Transverse colon (tissue), 4 donors: Measurements from ENCODE around the gene INPP4B. TPM values are rescaled to one million over a fixed set of nuclear protein-coding genes. Genes with fewer than 3 reads are reported as not detected.

ENCODE experiments used
- DNase-seq: peaks from one replicate; pipeline ENCODE4 v3.0.0-alpha.2; 2019
- H3K27ac ChIP-seq, 4 donors: fragments of 200-600 bp; sonication (generic); 2 replicates each; pipeline ENCODE4 v1.5.1; 2016 to 2018; ENCODE audit warnings: inconsistent platforms in 4 of 4
- H3K27me3 ChIP-seq: fragments of 200-600 bp; sonication (generic); 2 replicates; pipeline ENCODE4 v1.5.1; 2017; ENCODE audit warnings: inconsistent platforms
- H3K36me3 ChIP-seq, 4 donors: fragments of 200-600 bp; sonication (generic); 2 replicates each; pipeline ENCODE4 v1.5.1; 2017 to 2019; ENCODE audit warnings: inconsistent platforms in 4 of 4
- H3K4me1 ChIP-seq, 4 donors: fragments of 200-600 bp; sonication (generic); 2 replicates each; pipeline ENCODE4 v1.5.1; 2017 to 2020; ENCODE audit warnings: inconsistent platforms in 4 of 4
- H3K4me3 ChIP-seq, 4 donors: fragments of 200-600 bp; sonication (generic); 1 replicate in 1 of 4; 2 replicates in 3 of 4; pipeline versions ENCODE4 v1.5.1 to v1.6.1; 2017 to 2019; ENCODE audit warnings: inconsistent platforms in 4 of 4
- H3K9me3 ChIP-seq, 2 donors: fragments of 200-600 bp; sonication (generic); 2 replicates each; pipeline ENCODE4 v1.5.1; 2017 to 2019; ENCODE audit warnings: inconsistent platforms in 2 of 2
- EP300 ChIP-seq: sonication (generic); formaldehyde crosslinking; IDR thresholded peaks from one replicate; pipeline ENCODE4 v1.6.1; 2017; ENCODE audit warnings: antibody characterized with exemption, low read depth
- POLR2A ChIP-seq: fragments of 450-650 bp; IDR thresholded peaks from one replicate; pipeline ENCODE4 v1.6.1; 2016; ENCODE audit warnings: antibody characterized with exemption, mild to moderate bottlenecking, moderate library complexity
- POLR2AphosphoS5 ChIP-seq, 3 donors: sonication (generic); formaldehyde crosslinking; IDR thresholded peaks; one replicate each; pipeline ENCODE4 v1.6.1; 2016; ENCODE audit warnings: antibody characterized with exemption in 3 of 3
- WGBS, 2 donors: methylation state at CpG; one replicate each; pipeline ENCODE4 v1.1.5; 2018; ENCODE audit warnings: low coverage in 1 of 2; 5-methylcytosine and 5-hydroxymethylcytosine counted together
- in situ Hi-C, 4 donors: fragments of 200-750 bp; cut with MboI; loops; one replicate each; pipeline versions ENCODE4 v1.15.0 to v1.15.1; 2017; ENCODE audit warnings: low sequenced_read_pairs in 3 of 4, low pct_ligation_motif_present in 1 of 4, low pct_unique_long_range_greater_than_20kb in 1 of 4
- intact Hi-C: fragments of 100-400 bp; cut with DNase I; formaldehyde crosslinking; loops from one replicate; pipeline ENCODE4 v1.15.1; 2023; ENCODE audit warnings: low total_unique reads
- total RNA-seq, 4 donors: library from RNA; depleted of rRNA; stranded (reverse); fragments of >200 nt; gene quantifications; one replicate each; pipeline ENCODE4 v1.1.0, GENCODE V29; 2016
- TF ChIP-seq, protein P1 (sequence below), 5 experiments: fragments of 200-600 bp in 3 of 5; fragments of 450-650 bp in 2 of 5; sonication (generic) in 3 of 5; IDR thresholded peaks; 1 replicate in 2 of 5; 2 replicates in 3 of 5; pipeline ENCODE4 v1.5.1; 2016 to 2017; ENCODE audit warnings: antibody characterized with exemption in 5 of 5, inconsistent platforms in 3 of 5, mild to moderate bottlenecking in 2 of 5, moderate library complexity in 1 of 5

Gene INPP4B
- total RNA-seq, 4 donors from 2014 or later = 18.3 to 33.8 (median 31.4) TPM

DNA sequence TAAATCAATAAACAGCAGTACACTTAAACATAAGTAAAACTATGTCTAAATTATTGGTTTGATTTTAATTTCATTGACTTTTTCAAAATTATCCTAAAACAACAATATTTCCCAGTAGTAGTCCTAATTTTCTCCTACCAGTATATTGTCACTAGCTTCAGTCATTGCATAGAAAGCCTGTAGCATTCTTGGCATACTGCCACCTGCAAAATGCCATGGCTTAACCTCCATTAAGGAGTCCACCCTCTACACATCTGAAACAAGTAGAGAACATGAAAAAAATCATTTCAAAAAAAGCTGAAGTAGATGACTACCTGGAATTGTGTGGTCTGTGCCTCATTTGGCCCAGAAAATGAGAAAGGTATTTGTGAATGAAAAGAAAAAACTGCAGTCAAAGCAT lies 348.5 kb downstream of the INPP4B start:
- no peaks in the 10 kb centered on the region for H3K27me3 ChIP-seq
- no peak overlapping the region for H3K27ac ChIP-seq
- in situ Hi-C loops (no loop called here), intact Hi-C loops (no loop called here)
- DNase-seq = no peak
- H3K9me3 ChIP-seq = no peaks in the 10 kb centered on the region
- no peaks in the 10 kb centered on the region for H3K4me1 ChIP-seq
- H3K36me3 ChIP-seq = no peaks in the 10 kb centered on the region
- TF ChIP-seq, protein P1, sequence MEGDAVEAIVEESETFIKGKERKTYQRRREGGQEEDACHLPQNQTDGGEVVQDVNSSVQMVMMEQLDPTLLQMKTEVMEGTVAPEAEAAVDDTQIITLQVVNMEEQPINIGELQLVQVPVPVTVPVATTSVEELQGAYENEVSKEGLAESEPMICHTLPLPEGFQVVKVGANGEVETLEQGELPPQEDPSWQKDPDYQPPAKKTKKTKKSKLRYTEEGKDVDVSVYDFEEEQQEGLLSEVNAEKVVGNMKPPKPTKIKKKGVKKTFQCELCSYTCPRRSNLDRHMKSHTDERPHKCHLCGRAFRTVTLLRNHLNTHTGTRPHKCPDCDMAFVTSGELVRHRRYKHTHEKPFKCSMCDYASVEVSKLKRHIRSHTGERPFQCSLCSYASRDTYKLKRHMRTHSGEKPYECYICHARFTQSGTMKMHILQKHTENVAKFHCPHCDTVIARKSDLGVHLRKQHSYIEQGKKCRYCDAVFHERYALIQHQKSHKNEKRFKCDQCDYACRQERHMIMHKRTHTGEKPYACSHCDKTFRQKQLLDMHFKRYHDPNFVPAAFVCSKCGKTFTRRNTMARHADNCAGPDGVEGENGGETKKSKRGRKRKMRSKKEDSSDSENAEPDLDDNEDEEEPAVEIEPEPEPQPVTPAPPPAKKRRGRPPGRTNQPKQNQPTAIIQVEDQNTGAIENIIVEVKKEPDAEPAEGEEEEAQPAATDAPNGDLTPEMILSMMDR (IDR thresholded peaks at IDR 0.05) = no peak
- TF ChIP-seq EP300 (no peak), POLR2AphosphoS5 (IDR thresholded peaks at IDR 0.05) (no peak), POLR2A (no peak)
- no peak overlapping the region for H3K4me3 ChIP-seq

DNA sequence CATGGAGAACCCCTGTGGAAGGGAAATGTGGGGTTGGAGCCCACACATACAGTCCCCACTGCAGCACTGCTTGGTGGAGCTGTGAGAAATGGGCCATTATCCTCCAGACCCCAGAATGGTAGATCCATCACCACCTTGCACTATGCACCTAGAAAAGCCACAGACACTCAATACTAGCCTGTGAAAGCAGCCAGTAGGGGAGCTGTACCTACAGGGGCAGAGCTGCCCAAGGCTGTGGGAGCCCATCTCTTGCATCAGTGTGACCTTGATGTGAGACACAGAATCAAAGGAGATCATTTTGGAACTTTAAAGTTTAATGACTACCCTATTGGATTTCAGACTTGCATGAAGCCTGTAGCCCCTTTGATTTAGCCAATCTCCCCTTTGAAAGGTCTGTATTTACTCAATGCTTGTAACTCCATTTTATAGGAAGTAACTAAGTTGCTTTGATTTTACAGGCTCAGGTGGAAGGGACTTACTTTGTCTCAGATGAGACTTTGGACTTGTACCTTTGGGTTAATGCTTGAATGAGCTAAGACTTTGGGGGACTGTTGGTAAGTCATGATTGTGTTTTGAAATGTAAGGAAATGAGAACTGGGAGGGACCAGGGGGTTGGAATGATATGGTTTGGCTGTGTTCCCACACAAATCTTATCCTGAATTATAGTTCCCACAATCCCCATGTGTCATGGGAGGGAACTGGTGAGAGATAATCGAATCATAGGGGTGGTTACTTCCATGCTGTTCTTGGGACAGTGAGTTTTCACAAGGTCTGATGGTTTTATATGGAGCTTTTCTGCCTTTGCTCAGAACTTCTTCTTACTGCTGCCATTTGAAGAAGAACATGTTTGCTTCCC lies 352.6 kb downstream of the INPP4B start:
- WGBS, 2 donors = 33% methylated on average over 1 of the region's 1 CpG; no CpG with 5 or more reads in 1 of the 2 donors
- Histone ChIP-seq H3K27me3 (no peaks in the 10 kb centered on the region), H3K4me1 (no peaks in the 10 kb centered on the region), H3K27ac (no peak overlapping the region), H3K36me3 (no peaks in the 10 kb centered on the region), H3K4me3 (no peak overlapping the region), H3K9me3 (no peaks in the 10 kb centered on the region)
- TF ChIP-seq POLR2A = no peak
- TF ChIP-seq POLR2AphosphoS5 (IDR thresholded peaks at IDR 0.05) = no peak
- no peak for TF ChIP-seq EP300
- TF ChIP-seq, protein P1 (IDR thresholded peaks at IDR 0.05) = no peak
- in situ Hi-C loops = no loop called here
- intact Hi-C loops = no loop called here
- DNase-seq = no peak

DNA sequence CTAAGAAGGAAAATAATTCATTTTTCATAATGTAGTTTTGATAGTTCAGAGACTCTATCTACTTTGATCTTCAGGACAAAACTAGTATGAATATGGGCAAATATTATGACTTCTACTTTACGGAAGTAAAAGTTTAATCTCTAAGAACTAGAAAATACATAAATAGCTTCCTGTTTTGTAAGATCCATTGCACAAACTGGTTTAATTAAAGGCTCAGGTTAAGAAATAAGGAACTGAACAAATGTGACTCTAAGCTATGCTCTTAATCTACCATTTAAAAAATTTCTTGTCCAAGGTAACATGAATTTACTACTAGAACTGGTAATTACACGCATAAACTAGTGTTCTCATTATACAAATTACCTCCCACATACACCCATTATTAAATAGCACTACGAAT lies 360.6 kb downstream of the INPP4B start:
- Histone ChIP-seq H3K4me1 (no peaks in the 10 kb centered on the region), H3K27me3 (no peaks in the 10 kb centered on the region), H3K9me3 (no peaks in the 10 kb centered on the region), H3K4me3 (no peak overlapping the region), H3K27ac (no peak overlapping the region), H3K36me3 (no peaks in the 10 kb centered on the region)
- WGBS, 2 donors = 86 to 97% methylated on average over 3 of the region's 3 CpGs
- intact Hi-C loops = no loop called here
- no peak for TF ChIP-seq POLR2A
- TF ChIP-seq POLR2AphosphoS5 (IDR thresholded peaks at IDR 0.05) = no peak
- TF ChIP-seq, protein P1 (IDR thresholded peaks at IDR 0.05) = no peak
- TF ChIP-seq EP300 = no peak
- DNase-seq = no peak
- in situ Hi-C loops = no loop called here

DNA sequence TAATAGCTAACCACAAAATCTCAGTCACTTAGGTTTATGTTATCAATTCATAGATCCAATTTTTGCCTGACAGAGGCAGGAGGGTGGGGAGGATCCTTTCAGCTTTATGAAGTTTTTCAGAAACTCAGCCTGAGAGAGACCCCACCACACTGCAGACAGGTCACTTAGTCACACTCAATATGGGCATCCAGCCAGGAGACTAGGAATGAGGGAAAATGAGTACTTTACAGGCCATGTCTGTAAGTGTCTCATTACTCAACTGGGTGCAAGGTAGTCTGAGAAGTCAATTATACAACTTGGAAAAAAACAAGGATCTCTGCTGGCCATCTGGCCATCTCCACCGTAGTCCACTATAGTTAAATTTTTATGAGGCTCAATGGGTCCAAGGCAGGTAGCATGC lies 365.9 kb downstream of the INPP4B start:
- intact Hi-C loops = no loop called here
- no peaks in the 10 kb centered on the region for H3K4me1 ChIP-seq

More for the DNA sequence above, 365.9 kb downstream of the INPP4B start:
- TF ChIP-seq POLR2AphosphoS5 (IDR thresholded peaks at IDR 0.05) (no peak), EP300 (no peak), POLR2A (no peak)
- TF ChIP-seq, protein P1 (IDR thresholded peaks at IDR 0.05) = no peak
- no peaks in the 10 kb centered on the region for H3K36me3 ChIP-seq
- H3K9me3 ChIP-seq = no peaks in the 10 kb centered on the region
- no peak for DNase-seq
- H3K27me3 ChIP-seq = no peaks in the 10 kb centered on the region
- in situ Hi-C loops = no loop called here
- no peak overlapping the region for H3K4me3 ChIP-seq
- WGBS, 2 donors = 74% methylated on average over 1 of the region's 1 CpG; no CpG with 5 or more reads in 1 of the 2 donors
- no peak overlapping the region for H3K27ac ChIP-seq
